Heart left ventricle (tissue), 16 donors: ENCODE data around the gene SAMD15. TPM values are rescaled to one million over a fixed set of nuclear protein-coding genes. Genes with fewer than 3 reads are reported as not detected.
A peak's percentile ranks its signal among the peaks of the same experiment; 100 is the strongest.

Experiments
- ATAC-seq, 4 donors: fragments of 200-7000 bp; cut with Tn5 transposase; one replicate each; pipeline ENCODE4 v1.9.1; 2020 to 2022; ENCODE audit warnings: moderate library complexity in 4 of 4, mild to moderate bottlenecking in 3 of 4, moderate number of reproducible peaks in 1 of 4
- DNase-seq, 5 donors: peaks; one replicate each; pipeline ENCODE4 v3.0.0-alpha.2; 2020
- H3K27ac ChIP-seq, 12 donors: fragments of 200-600 bp; sonication (generic) in 4 of 12; one replicate each; pipeline versions ENCODE4 v1.5.0 to v1.8.0; 2016 to 2022; ENCODE audit warnings: mild to moderate bottlenecking in 2 of 12
- H3K27me3 ChIP-seq, 9 donors: fragments of 200-600 bp; sonication (generic) in 2 of 9; one replicate each; pipeline versions ENCODE4 v1.5.1 to v1.8.0; 2016 to 2022; ENCODE audit warnings: mild to moderate bottlenecking in 3 of 9
- H3K36me3 ChIP-seq, 9 donors: fragments of 200-600 bp; sonication (generic) in 2 of 9; one replicate each; pipeline versions ENCODE4 v1.5.0 to v1.8.0; 2018 to 2022; ENCODE audit warnings: mild to moderate bottlenecking in 2 of 9
- H3K4me1 ChIP-seq, 12 donors: fragments of 200-600 bp; sonication (generic) in 4 of 12; one replicate each; pipeline versions ENCODE4 v1.5.0 to v1.8.0; 2016 to 2022; ENCODE audit warnings: mild to moderate bottlenecking in 3 of 12
- H3K4me3 ChIP-seq, 12 donors: fragments of 200-600 bp; sonication (generic) in 4 of 12; one replicate each; pipeline versions ENCODE4 v1.5.0 to v1.8.0; 2017 to 2022; ENCODE audit warnings: mild to moderate bottlenecking in 9 of 12, moderate library complexity in 4 of 12
- H3K9me3 ChIP-seq, 12 donors: fragments of 200-600 bp; sonication (generic) in 4 of 12; one replicate each; pipeline versions ENCODE4 v1.5.0 to v1.8.0; 2016 to 2022; ENCODE audit warnings: mild to moderate bottlenecking in 1 of 12
- POLR2A ChIP-seq, 2 donors: fragments of 450-650 bp; IDR thresholded peaks; one replicate each; pipeline ENCODE4 v1.6.1; 2017; ENCODE audit warnings: antibody characterized with exemption in 2 of 2, mild to moderate bottlenecking in 2 of 2, moderate library complexity in 2 of 2
- WGBS, 4 donors: extraction: QIAGEN DNeasy Blood & Tissue Kit in 2 of 4; methylation state at CpG; one replicate each; pipeline versions ENCODE4 v1.1.5 to v1.1.7; 2013 to 2018; 5-methylcytosine and 5-hydroxymethylcytosine counted together
- intact Hi-C, 10 donors: fragments of 100-400 bp; cut with DNase I; formaldehyde crosslinking; loops; one replicate each; pipeline versions ENCODE4 v1.11.1 to v1.14.2; 2022
- polyA plus RNA-seq, 2 donors: library from polyadenylated mRNA; stranded (reverse); fragments of 200-250 nt; gene quantifications; one replicate each; pipeline ENCODE4 v1.2.3, GENCODE V29; 2013
- total RNA-seq, 9 donors: library from RNA; depleted of rRNA in 2 of 9; stranded (reverse); fragments of >200 nt in 2 of 9; fragmentation: NEBNext Ultra II Directional in 3 of 9; extraction: Animal tissue kit (Norgen Biotek cat#: 25700) in 3 of 9; gene quantifications; one replicate each; pipeline versions ENCODE4 v1.1.0 to v1.2.4, GENCODE V29; 2016 to 2023
- TF ChIP-seq, protein P1 (sequence below), 12 donors: fragments of 200-600 bp; sonication (generic) in 4 of 12; IDR thresholded peaks; one replicate each; pipeline versions ENCODE4 v1.5.0 to v1.8.0; 2018 to 2022; ENCODE audit warnings: antibody characterized with exemption in 12 of 12, mild to moderate bottlenecking in 5 of 12
- donor health status: ischemic (EF 13 %, LVEDD 7.1; RV severe dilation, severe dysfunction).
- donor health status: healthy with polysubstance abuse.
- donor health status: DM: no; HTN: yes; CAD: no.
- donor health status: DM: no; HTN: no; CAD: no.
- donor health status: ischemic (EF 25% LVEDD 6.9; RV normal size, moderate dysfunction).
- donor health status: ischemic (EF 25% LVEDD 5.7; RV mildly dilated, moderate dysfunction).
- donor health status: healthy.
- donor health status: DM: yes; HTN: yes; CAD: no.
- donor health status: ischemic (EF 35%, LVEDD 5.7; RV mildly dilated, moderate dysfunction).
- donor health status: nonischemic (EF 11% LVEDD 7.7; RV severe dilation, severe dysfunction).
- donor health status: DM: yes; HTN: yes; CAD: no.
- donor health status: PGD.
- donor health status: ischemic (EF 29% LVEDD 5.4; RV normal size, mild dysfunction).
- donor health status: nonischemic (EF 23%, LVEDD 6.1; RV moderate dilation, normal function).

SAMD15 gene
- total and polyA plus RNA-seq, 11 donors = 0.08 to 1.2 (median 0.35) TPM; not detected in 7

DNA sequence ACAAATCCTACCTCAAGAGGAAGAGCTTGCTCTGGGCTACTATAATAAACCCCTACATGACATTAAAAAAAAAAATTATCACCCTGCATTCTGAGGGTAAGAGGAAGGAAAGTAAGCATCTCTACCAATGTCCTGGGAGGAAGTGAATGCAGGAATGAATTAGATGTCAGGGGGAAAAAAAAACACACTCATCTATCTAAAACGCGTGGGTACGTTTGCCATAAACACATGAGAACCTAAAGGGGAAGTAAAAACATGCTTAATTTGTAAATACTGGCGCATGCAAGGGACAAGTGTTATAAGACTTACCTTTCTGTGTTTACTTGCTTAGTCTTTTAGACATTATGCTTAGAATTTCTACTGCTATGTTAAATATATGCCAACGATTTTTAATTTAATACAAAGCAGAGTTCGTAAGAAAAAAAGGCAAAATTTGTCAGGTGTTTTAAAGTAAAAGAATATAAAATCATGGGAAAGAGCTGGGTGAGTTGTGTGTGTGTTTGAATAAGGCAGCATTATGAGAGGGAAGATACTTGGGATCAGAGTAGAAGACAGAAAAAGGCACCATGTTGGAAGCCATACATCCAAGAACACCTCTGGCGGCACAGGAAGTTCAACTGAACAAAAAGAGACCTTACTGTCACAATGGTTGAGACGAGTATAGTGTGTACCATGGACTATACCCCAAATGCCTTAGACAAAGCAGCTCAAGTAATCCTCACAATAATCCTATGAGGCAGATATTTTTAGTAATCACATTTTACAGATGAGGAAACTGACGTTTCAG lies 1.8 kb upstream of the SAMD15 start:
- TF ChIP-seq POLR2A (IDR thresholded peaks at IDR 0.05) = no peak
- TF ChIP-seq, protein P1, sequence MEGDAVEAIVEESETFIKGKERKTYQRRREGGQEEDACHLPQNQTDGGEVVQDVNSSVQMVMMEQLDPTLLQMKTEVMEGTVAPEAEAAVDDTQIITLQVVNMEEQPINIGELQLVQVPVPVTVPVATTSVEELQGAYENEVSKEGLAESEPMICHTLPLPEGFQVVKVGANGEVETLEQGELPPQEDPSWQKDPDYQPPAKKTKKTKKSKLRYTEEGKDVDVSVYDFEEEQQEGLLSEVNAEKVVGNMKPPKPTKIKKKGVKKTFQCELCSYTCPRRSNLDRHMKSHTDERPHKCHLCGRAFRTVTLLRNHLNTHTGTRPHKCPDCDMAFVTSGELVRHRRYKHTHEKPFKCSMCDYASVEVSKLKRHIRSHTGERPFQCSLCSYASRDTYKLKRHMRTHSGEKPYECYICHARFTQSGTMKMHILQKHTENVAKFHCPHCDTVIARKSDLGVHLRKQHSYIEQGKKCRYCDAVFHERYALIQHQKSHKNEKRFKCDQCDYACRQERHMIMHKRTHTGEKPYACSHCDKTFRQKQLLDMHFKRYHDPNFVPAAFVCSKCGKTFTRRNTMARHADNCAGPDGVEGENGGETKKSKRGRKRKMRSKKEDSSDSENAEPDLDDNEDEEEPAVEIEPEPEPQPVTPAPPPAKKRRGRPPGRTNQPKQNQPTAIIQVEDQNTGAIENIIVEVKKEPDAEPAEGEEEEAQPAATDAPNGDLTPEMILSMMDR (IDR thresholded peaks at IDR 0.05) = no peak
- intact Hi-C loops = loop anchor here in 6 of 10 donors (5.0 kb wide), 2 partner anchors 53 to 82 kb away; partner anchors contain the start of genes GSTZ1 (in 4 of the 6), POMT2 (in 4 of the 6), AHSA1 (in 3 of the 6) and VIPAS39 (in 3 of the 6)
- 83 to 88% (median 86%) methylated on average over 9 of the region's 9 CpGs for WGBS, 4 donors
- no peaks in the 10 kb centered on the region for H3K36me3 ChIP-seq
- H3K27me3 ChIP-seq = no peaks in the 10 kb centered on the region
- H3K9me3 ChIP-seq = no peaks in the 10 kb centered on the region
- H3K27ac ChIP-seq = no peak overlapping the region
- DNase-seq = no peak
- ATAC-seq = no peak
- peaks cover 0 to 33% (median 14%) of the 10 kb centered on the region in 12 donors for H3K4me1 ChIP-seq
- peak overlapping the region in 5 of 12 donors; percentile 73 to 86 (median 84) for H3K4me3 ChIP-seq

DNA sequence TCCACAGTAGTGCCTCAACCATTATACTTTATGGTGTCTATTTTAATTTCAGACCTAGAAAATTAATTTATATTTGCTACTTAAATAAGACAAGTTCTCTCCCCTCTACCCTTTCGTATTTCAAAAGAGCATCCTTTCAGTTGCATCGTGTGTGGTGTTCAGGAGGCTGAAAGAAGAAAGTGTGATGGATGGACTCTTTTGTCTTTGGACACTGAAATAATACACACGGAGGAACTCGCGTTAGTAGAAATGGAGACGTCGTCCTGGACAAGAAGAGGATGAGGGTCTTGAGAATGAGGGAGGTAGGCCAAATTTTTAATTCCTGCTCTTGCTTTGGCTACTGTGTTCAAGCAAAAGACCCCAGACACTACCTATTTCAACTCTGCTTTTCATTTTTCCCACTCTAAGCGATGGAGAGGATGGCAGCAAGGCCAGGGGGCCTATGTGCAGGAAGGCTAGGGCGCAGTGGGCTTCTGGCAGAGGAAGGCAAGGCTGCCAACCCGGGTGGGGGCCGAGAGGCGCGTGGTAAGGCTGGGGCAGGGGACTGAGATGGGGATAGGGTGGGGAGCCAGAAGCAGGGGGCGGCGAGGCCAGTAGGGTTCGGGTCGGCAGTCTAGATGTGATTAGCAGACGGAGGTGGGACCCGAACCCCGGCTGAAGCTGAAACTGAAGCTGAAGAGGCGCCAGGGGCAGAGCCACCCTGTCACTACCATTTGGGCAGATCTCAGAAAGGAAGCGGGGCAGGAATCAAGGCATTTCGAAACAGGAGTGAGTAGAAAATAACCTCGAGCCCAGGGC lies 1.0 kb upstream of the SAMD15 start:
- intact Hi-C loops = loop anchor here in 6 of 10 donors (2.0 to 5.0 kb wide), 4 partner anchors 54 to 83 kb away; partner anchors contain the start of genes AHSA1 (in 5 of the 6), GSTZ1 (in 5 of the 6), POMT2 (in 5 of the 6) and VIPAS39 (in 3 of the 6)
- ATAC-seq = peak in 2 of 4 donors; percentile 7 to 19
- 17 to 22% (median 18%) methylated on average over 23 to 24 of the region's 24 CpGs for WGBS, 4 donors

DNA sequence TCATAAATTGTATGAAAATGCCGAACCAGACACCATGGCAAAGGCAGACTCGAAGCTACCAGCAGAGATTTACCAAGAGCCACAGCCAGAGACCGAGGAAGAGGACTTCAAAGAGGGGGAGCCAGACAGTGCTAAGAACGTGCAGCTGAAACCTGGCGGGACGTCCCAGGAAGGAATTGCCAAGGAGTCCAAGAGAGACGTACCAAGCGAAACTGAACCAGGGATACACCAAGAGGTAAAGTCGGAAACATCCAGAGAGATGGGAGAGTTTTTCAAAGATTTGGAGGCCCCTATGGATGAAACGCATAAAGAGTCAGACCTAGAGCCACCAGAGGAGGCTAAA lies 294 bp downstream of the SAMD15 start:
- Histone ChIP-seq H3K4me1 (peaks cover 0 to 27% (median 14%) of the 10 kb centered on the region in 12 donors), H3K4me3 (peak overlapping the region; percentile 69 to 88 (median 82)), H3K9me3 (no peaks in the 10 kb centered on the region), H3K36me3 (no peaks in the 10 kb centered on the region), H3K27me3 (no peaks in the 10 kb centered on the region), H3K27ac (peak overlapping the region in 6 of 12 donors; percentile 74 to 89 (median 84))
- intact Hi-C loops = loop anchor here in 6 of 10 donors (2.0 to 5.0 kb wide), 4 partner anchors 55 to 81 kb away; partner anchors contain the start of genes AHSA1 (in 5 of the 6), GSTZ1 (in 5 of the 6), POMT2 (in 5 of the 6) and VIPAS39 (in 3 of the 6)
- no peak for DNase-seq
- WGBS, 4 donors = 14 to 17% (median 15%) methylated on average over 10 of the region's 10 CpGs
- ATAC-seq = peak in 2 of 4 donors; percentile 8 to 9
- TF ChIP-seq, protein P1 (IDR thresholded peaks at IDR 0.05) = no peak
- TF ChIP-seq POLR2A (IDR thresholded peaks at IDR 0.05) = no peak

More for the DNA sequence above, 1.0 kb upstream of the SAMD15 start:
- H3K4me1 ChIP-seq = peaks cover 0 to 33% (median 14%) of the 10 kb centered on the region in 12 donors
- no peaks in the 10 kb centered on the region for H3K36me3 ChIP-seq
- H3K9me3 ChIP-seq = no peaks in the 10 kb centered on the region
- TF ChIP-seq, protein P1 (IDR thresholded peaks at IDR 0.05) = no peak
- no peak for TF ChIP-seq POLR2A (IDR thresholded peaks at IDR 0.05)
- no peaks in the 10 kb centered on the region for H3K27me3 ChIP-seq
- H3K27ac ChIP-seq = peak overlapping the region; percentile 41 to 89 (median 83)
- DNase-seq = peak; percentile 8 to 58 (median 30)
- H3K4me3 ChIP-seq = peak overlapping the region; percentile 69 to 88 (median 82)
